WTC11 (cell line): ENCODE data around the gene GINS1. TPM values are rescaled to one million over a fixed set of nuclear protein-coding genes. Genes with fewer than 3 reads are reported as not detected.

Experiments used
- CDX4 ChIP-seq: fragments of 250-450 bp; sonication (Bioruptor Pico); IDR thresholded peaks from 2 replicates; pipeline ENCODE4 v1.9.0; 2021; ENCODE audit warnings: moderate library complexity, mild to moderate bottlenecking, inconsistent platforms, borderline replicate concordance
- CREB1 ChIP-seq: sonication (generic); formaldehyde crosslinking; IDR thresholded peaks from 2 replicates; pipeline ENCODE4 v1.8.0; 2023; ENCODE audit warnings: mild to moderate bottlenecking, missing genetic modification reagents
- FOXP4 ChIP-seq: sonication (generic); formaldehyde crosslinking; IDR thresholded peaks from 2 replicates; pipeline ENCODE4 v1.8.0; 2022; ENCODE audit warnings: mild to moderate bottlenecking, missing genetic modification reagents
- KAT7 ChIP-seq: sonication (generic); formaldehyde crosslinking; IDR thresholded peaks from 2 replicates; pipeline ENCODE4 v1.8.1; 2023; ENCODE audit warnings: missing genetic modification reagents, mild to moderate bottlenecking, borderline replicate concordance
- NFATC4 ChIP-seq: fragments of 250-450 bp; sonication (Bioruptor Pico); IDR thresholded peaks from 2 replicates; pipeline ENCODE4 v1.9.0; 2021; ENCODE audit warnings: mild to moderate bottlenecking
- NFE2L1 ChIP-seq: sonication (generic); formaldehyde crosslinking; IDR thresholded peaks from 2 replicates; pipeline ENCODE4 v1.8.1; 2023; ENCODE audit warnings: missing genetic modification reagents
- NR1H2 ChIP-seq: sonication (generic); formaldehyde crosslinking; IDR thresholded peaks from 2 replicates; pipeline ENCODE4 v1.9.0; 2021; ENCODE audit warnings: mild to moderate bottlenecking, moderate library complexity, missing genetic modification reagents
- PREB ChIP-seq: sonication (generic); formaldehyde crosslinking; IDR thresholded peaks from 2 replicates; pipeline ENCODE4 v1.8.1; 2022; ENCODE audit warnings: mild to moderate bottlenecking, missing genetic modification reagents, moderate library complexity, borderline replicate concordance
- RELA ChIP-seq: sonication (generic); formaldehyde crosslinking; IDR thresholded peaks from 2 replicates; pipeline ENCODE4 v1.8.1; 2022; ENCODE audit warnings: missing genetic modification reagents, mild to moderate bottlenecking, borderline replicate concordance
- RORB ChIP-seq: fragments of 250-450 bp; sonication (Bioruptor Pico); IDR thresholded peaks from 2 replicates; pipeline ENCODE4 v1.9.0; 2021; ENCODE audit warnings: mild to moderate bottlenecking
- ZNF219 ChIP-seq: sonication (generic); formaldehyde crosslinking; IDR thresholded peaks from 2 replicates; pipeline ENCODE4 v1.8.0; 2023; ENCODE audit warnings: missing genetic modification reagents, mild to moderate bottlenecking, borderline replicate concordance
- ZNF232 ChIP-seq: sonication (generic); formaldehyde crosslinking; IDR thresholded peaks from 2 replicates; pipeline ENCODE4 v1.8.0; 2022; ENCODE audit warnings: mild to moderate bottlenecking, missing genetic modification reagents
- ZNF512 ChIP-seq: sonication (generic); formaldehyde crosslinking; IDR thresholded peaks from 2 replicates; pipeline ENCODE4 v1.8.1; 2022; ENCODE audit warnings: missing genetic modification reagents, borderline replicate concordance
- ZNF532 ChIP-seq: fragments of 250-450 bp; sonication (Bioruptor Pico); IDR thresholded peaks from 2 replicates; pipeline ENCODE4 v1.9.0; 2021; ENCODE audit warnings: mild to moderate bottlenecking, borderline replicate concordance
- total RNA-seq: library from RNA; stranded (reverse); gene quantifications from 3 replicates; pipeline ENCODE4 v1.2.3, GENCODE V29; 2021
- TF ChIP-seq, protein P1 (sequence below): fragments of 250-450 bp; sonication (Bioruptor Pico); conservative IDR thresholded peaks from 2 replicates; pipeline ENCODE4 v1.9.0; 2021; ENCODE audit warnings: mild to moderate bottlenecking
- TF ChIP-seq, protein P2 (sequence below): sonication (generic); formaldehyde crosslinking; conservative IDR thresholded peaks from 2 replicates; pipeline ENCODE4 v1.8.1; 2023; ENCODE audit warnings: mild to moderate bottlenecking, low read depth, missing genetic modification reagents, moderate library complexity
- TF ChIP-seq, protein P3 (sequence below): sonication (generic); formaldehyde crosslinking; IDR thresholded peaks from 2 replicates; pipeline ENCODE4 v1.8.1; 2023; ENCODE audit warnings: mild to moderate bottlenecking, missing genetic modification reagents, moderate library complexity
- TF ChIP-seq, protein P4 (sequence below): fragments of 250-450 bp; sonication (Bioruptor Pico); IDR thresholded peaks from 2 replicates; pipeline ENCODE4 v1.8.0; 2021; ENCODE audit warnings: mild to moderate bottlenecking

The GINS1 gene
- total RNA-seq, 1 experiment from 2014 or later: 70.4 TPM

GRCh38 chr20:25390538-25391528 lies 16.6 kb upstream of the GINS1 start, which contains the start of gene ABHD12 (continued):
- no peak for TF ChIP-seq ZNF512 (CRISPR knock-in tag)
- TF ChIP-seq, protein P1, sequence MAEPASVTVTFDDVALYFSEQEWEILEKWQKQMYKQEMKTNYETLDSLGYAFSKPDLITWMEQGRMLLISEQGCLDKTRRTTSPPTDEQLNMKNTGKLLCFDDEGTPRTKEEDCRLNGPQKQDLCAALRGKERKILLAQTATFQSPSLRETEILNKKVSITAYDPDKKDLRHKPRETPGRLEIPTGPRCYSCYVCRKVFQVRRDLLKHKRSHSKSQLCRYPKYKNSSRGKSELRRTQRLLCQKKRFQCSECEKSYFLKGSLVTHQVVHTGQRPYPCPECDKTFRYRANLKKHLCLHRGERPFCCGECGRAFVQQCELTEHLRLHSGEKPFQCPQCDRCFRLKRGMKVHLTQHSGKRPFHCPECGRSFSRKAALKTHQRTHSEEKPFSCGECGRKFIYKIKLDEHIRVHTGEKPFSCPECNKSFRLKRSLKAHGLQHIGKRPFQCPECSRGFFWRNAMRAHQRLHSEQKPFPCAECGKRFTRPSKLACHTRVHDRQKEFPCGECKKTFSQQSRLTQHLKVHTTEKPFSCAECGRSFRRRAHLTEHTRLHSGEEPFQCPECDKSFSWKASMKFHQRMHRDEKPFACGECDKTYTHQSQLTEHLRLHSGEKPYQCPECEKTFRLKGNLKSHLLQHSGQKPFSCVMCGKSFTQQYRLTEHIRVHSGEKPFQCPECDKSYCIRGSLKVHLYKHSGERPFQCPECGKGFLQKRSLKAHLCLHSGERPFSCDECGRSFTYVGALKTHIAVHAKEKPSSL (CRISPR knock-in tag): no peak
- no peak for TF ChIP-seq CDX4 (CRISPR knock-in tag)
- TF ChIP-seq FOXP4 (CRISPR knock-in tag): 0 out of 2 replicates have a peak, but pooled peaks have one; percentile 25
- TF ChIP-seq, protein P2, sequence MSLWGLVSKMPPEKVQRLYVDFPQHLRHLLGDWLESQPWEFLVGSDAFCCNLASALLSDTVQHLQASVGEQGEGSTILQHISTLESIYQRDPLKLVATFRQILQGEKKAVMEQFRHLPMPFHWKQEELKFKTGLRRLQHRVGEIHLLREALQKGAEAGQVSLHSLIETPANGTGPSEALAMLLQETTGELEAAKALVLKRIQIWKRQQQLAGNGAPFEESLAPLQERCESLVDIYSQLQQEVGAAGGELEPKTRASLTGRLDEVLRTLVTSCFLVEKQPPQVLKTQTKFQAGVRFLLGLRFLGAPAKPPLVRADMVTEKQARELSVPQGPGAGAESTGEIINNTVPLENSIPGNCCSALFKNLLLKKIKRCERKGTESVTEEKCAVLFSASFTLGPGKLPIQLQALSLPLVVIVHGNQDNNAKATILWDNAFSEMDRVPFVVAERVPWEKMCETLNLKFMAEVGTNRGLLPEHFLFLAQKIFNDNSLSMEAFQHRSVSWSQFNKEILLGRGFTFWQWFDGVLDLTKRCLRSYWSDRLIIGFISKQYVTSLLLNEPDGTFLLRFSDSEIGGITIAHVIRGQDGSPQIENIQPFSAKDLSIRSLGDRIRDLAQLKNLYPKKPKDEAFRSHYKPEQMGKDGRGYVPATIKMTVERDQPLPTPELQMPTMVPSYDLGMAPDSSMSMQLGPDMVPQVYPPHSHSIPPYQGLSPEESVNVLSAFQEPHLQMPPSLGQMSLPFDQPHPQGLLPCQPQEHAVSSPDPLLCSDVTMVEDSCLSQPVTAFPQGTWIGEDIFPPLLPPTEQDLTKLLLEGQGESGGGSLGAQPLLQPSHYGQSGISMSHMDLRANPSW (CRISPR knock-in tag): no peak
- 0 out of 2 replicates have a peak, but pooled peaks have one; percentile 3 for TF ChIP-seq PREB (CRISPR knock-in tag)
- no peak for TF ChIP-seq NR1H2 (CRISPR knock-in tag)
- 0 out of 2 replicates have a peak, but pooled peaks have one; percentile 7 for TF ChIP-seq KAT7
- TF ChIP-seq NFE2L1: no peak
- no peak for TF ChIP-seq NFATC4 (CRISPR knock-in tag)
- no peak for TF ChIP-seq RELA (CRISPR knock-in tag)
- TF ChIP-seq, protein P3, sequence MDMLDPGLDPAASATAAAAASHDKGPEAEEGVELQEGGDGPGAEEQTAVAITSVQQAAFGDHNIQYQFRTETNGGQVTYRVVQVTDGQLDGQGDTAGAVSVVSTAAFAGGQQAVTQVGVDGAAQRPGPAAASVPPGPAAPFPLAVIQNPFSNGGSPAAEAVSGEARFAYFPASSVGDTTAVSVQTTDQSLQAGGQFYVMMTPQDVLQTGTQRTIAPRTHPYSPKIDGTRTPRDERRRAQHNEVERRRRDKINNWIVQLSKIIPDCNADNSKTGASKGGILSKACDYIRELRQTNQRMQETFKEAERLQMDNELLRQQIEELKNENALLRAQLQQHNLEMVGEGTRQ (CRISPR knock-in tag): no peak; the same call in 1 of the 2 replicates
- TF ChIP-seq, protein P4, sequence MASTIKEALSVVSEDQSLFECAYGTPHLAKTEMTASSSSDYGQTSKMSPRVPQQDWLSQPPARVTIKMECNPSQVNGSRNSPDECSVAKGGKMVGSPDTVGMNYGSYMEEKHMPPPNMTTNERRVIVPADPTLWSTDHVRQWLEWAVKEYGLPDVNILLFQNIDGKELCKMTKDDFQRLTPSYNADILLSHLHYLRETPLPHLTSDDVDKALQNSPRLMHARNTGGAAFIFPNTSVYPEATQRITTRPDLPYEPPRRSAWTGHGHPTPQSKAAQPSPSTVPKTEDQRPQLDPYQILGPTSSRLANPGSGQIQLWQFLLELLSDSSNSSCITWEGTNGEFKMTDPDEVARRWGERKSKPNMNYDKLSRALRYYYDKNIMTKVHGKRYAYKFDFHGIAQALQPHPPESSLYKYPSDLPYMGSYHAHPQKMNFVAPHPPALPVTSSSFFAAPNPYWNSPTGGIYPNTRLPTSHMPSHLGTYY (CRISPR knock-in tag): no peak
- TF ChIP-seq ZNF219 (CRISPR knock-in tag): no peak
- no peak for TF ChIP-seq ZNF532
- no peak for TF ChIP-seq CREB1 (CRISPR knock-in tag)
- no peak for TF ChIP-seq ZNF232 (CRISPR knock-in tag)
- no peak for TF ChIP-seq RORB (CRISPR knock-in tag)
